ENCODE measurements around the gene FHIT. TPM values are rescaled to one million over a fixed set of nuclear protein-coding genes. Genes with fewer than 3 reads are reported as not detected.

The FHIT gene
- total RNA-seq, 1 donor from 2014 or later: 11.7 TPM

- H3K9me3 Mint-ChIP-seq: no peaks in the 10 kb centered on the region
- DNase-seq (ENCODE audit: extremely low spot score, unreplicated experiment): no peak
- peaks cover 17% of the 10 kb centered on the region for H3K4me1 Mint-ChIP-seq (ENCODE audit: unreplicated experiment)
- TF ChIP-seq CTCF (conservative IDR thresholded peaks at IDR 0.05): no peak
- H3K27me3 Mint-ChIP-seq: no peaks in the 10 kb centered on the region
- no peaks in the 10 kb centered on the region for H3K36me3 Mint-ChIP-seq
- no peak overlapping the region for H3K4me3 Mint-ChIP-seq
- no peak overlapping the region for H3K27ac Mint-ChIP-seq
Measured at GRCh38 chr3:60215946-60216345, 1035.3 kb downstream of the FHIT start.

GRCh38 chr3:60207905-60208304 is 1043.3 kb downstream of the FHIT start:
- no peaks in the 10 kb centered on the region for H3K36me3 Mint-ChIP-seq
- DNase-seq (ENCODE audit: extremely low spot score, unreplicated experiment): no peak
- peaks cover 9% of the 10 kb centered on the region for H3K4me1 Mint-ChIP-seq (ENCODE audit: unreplicated experiment)
- no peak overlapping the region for H3K4me3 Mint-ChIP-seq
- no peak for TF ChIP-seq CTCF (conservative IDR thresholded peaks at IDR 0.05)
- no peak overlapping the region for H3K27ac Mint-ChIP-seq
- peaks cover 5% of the 10 kb centered on the region for H3K9me3 Mint-ChIP-seq
- no peaks in the 10 kb centered on the region for H3K27me3 Mint-ChIP-seq

GRCh38 chr3:60206206-60206605 is 1045.0 kb downstream of the FHIT start:
- Mint-ChIP-seq H3K9me3 (peaks cover 5% of the 10 kb centered on the region), H3K27ac (no peak overlapping the region), H3K36me3 (no peaks in the 10 kb centered on the region), H3K4me1 (ENCODE audit: unreplicated experiment) (peaks cover 16% of the 10 kb centered on the region), H3K4me3 (no peak overlapping the region), H3K27me3 (no peaks in the 10 kb centered on the region)
- no peak for DNase-seq (ENCODE audit: extremely low spot score, unreplicated experiment)
- TF ChIP-seq CTCF (conservative IDR thresholded peaks at IDR 0.05): no peak

- no peak for TF ChIP-seq CTCF (conservative IDR thresholded peaks at IDR 0.05)
- H3K36me3 Mint-ChIP-seq: no peaks in the 10 kb centered on the region
- H3K27ac Mint-ChIP-seq: no peak overlapping the region
- peaks cover 22% of the 10 kb centered on the region for H3K4me1 Mint-ChIP-seq (ENCODE audit: unreplicated experiment)
- no peak overlapping the region for H3K4me3 Mint-ChIP-seq
- no peaks in the 10 kb centered on the region for H3K9me3 Mint-ChIP-seq
- DNase-seq (ENCODE audit: extremely low spot score, unreplicated experiment): no peak
- no peaks in the 10 kb centered on the region for H3K27me3 Mint-ChIP-seq
Measured at GRCh38 chr3:60202052-60202726, 1049.1 kb downstream of the FHIT start.

- no peak overlapping the region for H3K27ac Mint-ChIP-seq
Measured at GRCh38 chr3:60199306-60199705, 1051.9 kb downstream of the FHIT start.

More at GRCh38 chr3:60199306-60199705, 1051.9 kb downstream of the FHIT start:
- no peak for DNase-seq (ENCODE audit: extremely low spot score, unreplicated experiment)
- Mint-ChIP-seq H3K9me3 (peaks cover 6% of the 10 kb centered on the region), H3K36me3 (no peaks in the 10 kb centered on the region), H3K27me3 (no peaks in the 10 kb centered on the region), H3K4me3 (no peak overlapping the region), H3K4me1 (ENCODE audit: unreplicated experiment) (peaks cover 17% of the 10 kb centered on the region)
- no peak for TF ChIP-seq CTCF (conservative IDR thresholded peaks at IDR 0.05)
